MCF 10A (cell line): Measurements from ENCODE around the gene PHPT1. TPM values are rescaled to one million over a fixed set of nuclear protein-coding genes. Genes with fewer than 3 reads are reported as not detected.
A peak's percentile ranks its signal among the peaks of the same experiment; 100 is the strongest.
"Not testable (repeated sequence)": the region's sequence is repeated elsewhere in the genome, so short reads cannot be mapped to it uniquely, and the experiment has no call there.

Experiments
- BruUV-seq: library from RNA; stranded (reverse); fragments of 400-500 nt; replicated peaks from 2 replicates; lab custom pipeline; 2021; lab: Mats Ljungman, UMichigan
- CTCF ChIA-PET: fragments of 300-600 bp; sonication (Branson Sonifier 250); formaldehyde crosslinking; extraction: SDS; loops from one replicate; lab custom pipeline; 2021; ENCODE audit warnings: antibody characterized with exemption, inconsistent platforms; lab: Yijun Ruan, JAX
- POLR2A ChIA-PET: fragments of 300-600, 350-650 bp; sonication (Branson Sonifier 250); formaldehyde crosslinking; extraction: SDS; loops from one replicate; lab custom pipeline; 2020; ENCODE audit warnings: antibody characterized with exemption, inconsistent platforms; lab: Yijun Ruan, JAX
- DNase-seq: peaks from one replicate; pipeline ENCODE4 v3.0.0-alpha.2; 2018; ENCODE audit not compliant: unreplicated experiment
- H3K27ac Mint-ChIP-seq: one replicate; pipeline ENCODE4 v1.8.0; 2022; ENCODE audit warnings: mild to moderate bottlenecking, low read depth, mixed read lengths; ENCODE audit not compliant: unreplicated experiment
- H3K27me3 Mint-ChIP-seq: one replicate; pipeline ENCODE4 v1.8.0; 2022; ENCODE audit warnings: mixed read lengths; ENCODE audit not compliant: insufficient read depth, unreplicated experiment
- H3K36me3 Mint-ChIP-seq: one replicate; pipeline ENCODE4 v1.8.0; 2022; ENCODE audit warnings: mild to moderate bottlenecking, moderate library complexity, mixed read lengths; ENCODE audit not compliant: insufficient read depth, unreplicated experiment
- H3K4me1 Mint-ChIP-seq: one replicate; pipeline ENCODE4 v1.8.0; 2022; ENCODE audit warnings: mixed read lengths; ENCODE audit not compliant: insufficient read depth, unreplicated experiment
- H3K4me3 Mint-ChIP-seq: one replicate; pipeline ENCODE4 v1.8.0; 2022; ENCODE audit warnings: mild to moderate bottlenecking, moderate library complexity, mixed read lengths; ENCODE audit not compliant: unreplicated experiment
- H3K9me3 Mint-ChIP-seq: one replicate; pipeline ENCODE4 v1.8.0; 2022; ENCODE audit warnings: mixed read lengths; ENCODE audit not compliant: unreplicated experiment
- CTCF ChIP-seq: fragments of 200-600 bp; IDR thresholded peaks from one replicate; pipeline ENCODE4 v1.8.0; 2022; ENCODE audit warnings: antibody characterized with exemption, mild to moderate bottlenecking; ENCODE audit not compliant: unreplicated experiment
- intact Hi-C: fragments of 100-400 bp; cut with micrococcal nuclease; formaldehyde crosslinking; loops from 2 replicates; pipeline ENCODE4 v1.14.1; 2022
- total RNA-seq: library from RNA; stranded (reverse); gene quantifications from 2 replicates; pipeline ENCODE4 v1.2.3, GENCODE V29; 2022

The PHPT1 gene
- total RNA-seq, 1 experiment from 2014 or later: 193 TPM

GRCh38 chr9:136840140-136840876 lies 8.9 kb upstream of the PHPT1 start:
- no peak overlapping the region for H3K4me3 Mint-ChIP-seq
- intact Hi-C loops: loop anchor here (10.0 kb wide), 1 partner anchor 104 kb away; the partner anchor contains the start of genes C8G and FBXW5
- DNase-seq: no peak
- H3K27me3 Mint-ChIP-seq: no peaks in the 10 kb centered on the region
- peaks cover 18% of the 10 kb centered on the region for H3K4me1 Mint-ChIP-seq
- peaks cover 45% of the 10 kb centered on the region for H3K36me3 Mint-ChIP-seq
- POLR2A ChIA-PET: interaction anchor here (1.0 to 1.8 kb wide), 2 partner anchors 8 to 30 kb away, joined by 3 to 5 read pairs; no protein-coding TSS in a partner anchor
- H3K27ac Mint-ChIP-seq: peak overlapping the region; percentile 4
- TSS peak; percentile 79 for BruUV-seq
- no peaks in the 10 kb centered on the region for H3K9me3 Mint-ChIP-seq
- CTCF ChIA-PET: interaction anchor here (1.0 to 1.1 kb wide), 2 partner anchors 25 to 195 kb away, joined by 3 read pairs; no protein-coding TSS in a partner anchor
- no peak for TF ChIP-seq CTCF

GRCh38 chr9:136840877-136841645 lies 8.1 kb upstream of the PHPT1 start:
- POLR2A ChIA-PET: interaction anchor here (1.0 to 2.0 kb wide), 3 partner anchors 28 to 32 kb away, joined by 3 to 10 read pairs (median 3); no protein-coding TSS in a partner anchor
- TF ChIP-seq CTCF: no peak
- peaks cover 18% of the 10 kb centered on the region for H3K4me1 Mint-ChIP-seq
- peaks cover 41% of the 10 kb centered on the region for H3K36me3 Mint-ChIP-seq
- H3K27ac Mint-ChIP-seq: no peak overlapping the region
- H3K9me3 Mint-ChIP-seq: no peaks in the 10 kb centered on the region
- no peak overlapping the region for H3K4me3 Mint-ChIP-seq
- BruUV-seq: no TSS peak
- intact Hi-C loops: loop anchor here (10.0 kb wide), 1 partner anchor 104 kb away; the partner anchor contains the start of genes C8G and FBXW5
- no peaks in the 10 kb centered on the region for H3K27me3 Mint-ChIP-seq
- CTCF ChIA-PET: interaction anchor here (0.6 to 2.3 kb wide), 7 partner anchors 11 to 194 kb away, joined by 3 to 8 read pairs (median 3); partner anchors contain the start of gene RABL6
- DNase-seq: peak; percentile 62

GRCh38 chr9:136841646-136842379 lies 7.4 kb upstream of the PHPT1 start:
- peaks cover 41% of the 10 kb centered on the region for H3K36me3 Mint-ChIP-seq
- intact Hi-C loops: loop anchor here (2.0 to 10.0 kb wide), 2 partner anchors 103 to 193 kb away; partner anchors contain the start of genes C8G and FBXW5
- ChIA-PET POLR2A (interaction anchor here (0.6 to 2.0 kb wide), 7 partner anchors 10 to 193 kb away, joined by 3 to 10 read pairs (median 3); partner anchors contain the start of gene MAMDC4), CTCF (interaction anchor here (0.6 to 2.3 kb wide), 11 partner anchors 9 to 187 kb away, joined by 3 to 8 read pairs (median 4); partner anchors contain the start of gene RABL6)
- not testable (repeated sequence) for H3K9me3 Mint-ChIP-seq, DNase-seq, H3K27ac Mint-ChIP-seq, H3K27me3 Mint-ChIP-seq, BruUV-seq
- peaks cover 18% of the 10 kb centered on the region for H3K4me1 Mint-ChIP-seq
- peak overlapping the region; percentile 67 for H3K4me3 Mint-ChIP-seq

GRCh38 chr9:136842380-136842948 lies 6.7 kb upstream of the PHPT1 start, which contains the start of gene AJM1:
Gene AJM1, plus strand, starts transcription at chr9:136842478. Its CDS starts 1,937 bp downstream, at chr9:136844415.
- H3K9me3 Mint-ChIP-seq, BruUV-seq, H3K27ac Mint-ChIP-seq, H3K27me3 Mint-ChIP-seq: not testable (repeated sequence)
- intact Hi-C loops: loop anchor here (2.0 to 10.0 kb wide), 2 partner anchors 102 to 192 kb away; partner anchors contain the start of genes C8G and FBXW5
- Mint-ChIP-seq H3K4me1 (peaks cover 18% of the 10 kb centered on the region), H3K4me3 (peak within 1 kb of the TSS; percentile 67), H3K36me3 (peaks cover 44% of the 10 kb centered on the region)
- TF ChIP-seq CTCF: peak; percentile 88
- CTCF ChIA-PET: interaction anchor here (0.5 to 2.3 kb wide), 19 partner anchors 10 to 229 kb away, joined by 3 to 8 read pairs (median 3); partner anchors contain the start of gene RABL6
- POLR2A ChIA-PET: interaction anchor here (0.6 to 2.0 kb wide), 7 partner anchors 9 to 193 kb away, joined by 3 to 10 read pairs (median 4); partner anchors contain the start of gene MAMDC4
- DNase-seq: peak; percentile 77

GRCh38 chr9:136843159-136843800 lies 5.9 kb upstream of the PHPT1 start:
- H3K27me3 Mint-ChIP-seq, H3K27ac Mint-ChIP-seq: not testable (repeated sequence)
- intact Hi-C loops: loop anchor here (2.0 to 10.0 kb wide), 2 partner anchors 102 to 192 kb away; partner anchors contain the start of genes C8G and FBXW5

More at GRCh38 chr9:136843159-136843800, 5.9 kb upstream of the PHPT1 start:
- Mint-ChIP-seq H3K4me3 (peak overlapping the region; percentile 25), H3K36me3 (peaks cover 47% of the 10 kb centered on the region), H3K4me1 (peaks cover 18% of the 10 kb centered on the region)
- ChIA-PET POLR2A (interaction anchor here (0.7 to 2.0 kb wide), 2 partner anchors 11 to 34 kb away, joined by 5 to 10 read pairs; no protein-coding TSS in a partner anchor), CTCF (interaction anchor here (0.6 to 2.3 kb wide), 15 partner anchors 8 to 219 kb away, joined by 3 to 8 read pairs (median 3); partner anchors contain the start of genes RABL6 and TRAF2)
- BruUV-seq, H3K9me3 Mint-ChIP-seq, DNase-seq: not testable (repeated sequence)
